Stimulated activated CD8-positive, alpha-beta memory T cell treated with anti-CD3 and anti-CD28 coated beads, Interleukin-7, amount 100 ng/mL, for 48 hours (primary cell): ENCODE results near the gene SLC25A39.
"Not testable (repeated sequence)": the region's sequence is repeated elsewhere in the genome, so short reads cannot be mapped to it uniquely, and the experiment has no call there.

Experiments
- DNase-seq, 2 donors: peaks; one replicate each; pipeline ENCODE4 v3.0.0-alpha.2; 2020; ENCODE audit warnings: low read depth in 1 of 2; ENCODE audit errors: extremely low read depth in 1 of 2

The SLC25A39 gene

GRCh38 chr17:44335968-44336367 lies 11.3 kb upstream of the SLC25A39 start:
- no peak for DNase-seq

- no peak for DNase-seq
Measured at GRCh38 chr17:44335564-44335963, 10.9 kb upstream of the SLC25A39 start.

GRCh38 chr17:44334727-44335126 lies 10.1 kb upstream of the SLC25A39 start:
- no peak for DNase-seq

DNA sequence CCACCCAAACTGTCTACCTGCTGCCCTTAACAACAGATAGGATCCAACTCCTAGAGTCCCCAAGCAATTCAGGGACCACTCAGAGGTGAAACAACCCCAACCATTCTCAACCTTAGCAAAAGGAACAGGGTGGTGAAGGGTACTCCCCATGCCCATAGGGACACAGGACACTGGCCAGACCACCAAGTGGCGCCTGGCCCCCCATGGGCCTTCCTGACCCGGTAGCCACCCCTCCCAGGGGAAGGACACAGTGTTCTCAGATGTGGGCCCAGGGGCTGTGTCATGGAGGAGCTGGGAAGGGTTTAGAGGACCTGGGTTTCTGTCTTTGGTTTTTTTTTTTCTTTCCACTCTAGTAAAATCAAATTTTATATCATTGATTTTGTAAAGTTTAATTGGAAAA lies 9.7 kb upstream of the SLC25A39 start:
- DNase-seq, result no peak

DNA sequence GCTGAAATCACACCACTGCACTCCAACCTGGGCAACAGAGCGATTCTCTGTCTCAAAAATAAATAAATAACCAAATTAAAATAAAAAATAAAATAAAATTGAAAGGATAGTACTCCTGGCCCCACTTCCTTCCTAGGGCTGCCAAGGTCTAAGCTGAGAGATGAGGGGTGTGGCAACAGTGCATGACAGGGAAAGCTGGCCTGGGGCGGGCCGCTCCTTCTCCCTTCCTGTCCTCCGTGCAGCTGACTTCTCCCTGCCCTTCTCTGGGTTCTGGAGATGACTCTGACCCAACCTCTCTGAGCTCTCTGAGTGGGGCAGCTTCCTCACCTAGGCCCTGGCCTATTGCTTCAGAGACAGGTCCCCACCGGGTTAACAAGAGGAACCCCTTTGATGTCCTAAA lies 8.7 kb upstream of the SLC25A39 start:
- no peak for DNase-seq

- peak in 1 of 2 donors; percentile 57 for DNase-seq
Measured at GRCh38 chr17:44331249-44331760, 6.7 kb upstream of the SLC25A39 start.

- not testable (repeated sequence) for DNase-seq
Measured at GRCh38 chr17:44330263-44330662, 5.6 kb upstream of the SLC25A39 start.

- not testable (repeated sequence) for DNase-seq
Measured at GRCh38 chr17:44329516-44329915, 4.9 kb upstream of the SLC25A39 start.

GRCh38 chr17:44327715-44328449 lies 3.3 kb upstream of the SLC25A39 start:
- DNase-seq, result no peak

- DNase-seq, result peak; percentile 81 to 87
Measured at GRCh38 chr17:44326861-44327444, 2.3 kb upstream of the SLC25A39 start.

DNA sequence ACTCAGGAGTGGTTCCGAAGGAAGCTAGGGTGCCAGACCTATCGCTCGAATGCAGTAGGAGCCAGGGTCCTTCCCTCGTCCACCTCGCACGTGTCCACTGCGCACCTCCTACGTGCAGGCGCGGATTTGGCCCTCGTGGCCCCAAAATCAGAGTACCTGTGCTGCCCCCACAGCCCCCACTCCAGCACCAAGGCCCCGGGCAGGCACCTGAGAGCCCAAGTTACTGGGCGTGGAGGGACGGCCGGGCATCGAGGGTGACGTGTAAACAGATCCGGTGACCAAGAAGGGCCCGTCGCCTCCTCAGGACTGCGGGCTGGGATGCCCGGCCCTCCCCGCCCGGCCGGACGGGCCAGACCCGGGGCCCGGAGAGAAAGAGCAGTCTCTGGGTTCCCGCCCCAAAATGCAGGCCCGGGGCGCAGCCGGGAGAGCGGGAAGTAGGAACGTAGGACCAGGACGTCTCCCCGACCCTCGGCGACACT lies 492 bp downstream of the SLC25A39 start:
- no peak for DNase-seq

GRCh38 chr17:44323359-44324091 lies 1.1 kb downstream of the SLC25A39 start:
- no peak for DNase-seq

DNA sequence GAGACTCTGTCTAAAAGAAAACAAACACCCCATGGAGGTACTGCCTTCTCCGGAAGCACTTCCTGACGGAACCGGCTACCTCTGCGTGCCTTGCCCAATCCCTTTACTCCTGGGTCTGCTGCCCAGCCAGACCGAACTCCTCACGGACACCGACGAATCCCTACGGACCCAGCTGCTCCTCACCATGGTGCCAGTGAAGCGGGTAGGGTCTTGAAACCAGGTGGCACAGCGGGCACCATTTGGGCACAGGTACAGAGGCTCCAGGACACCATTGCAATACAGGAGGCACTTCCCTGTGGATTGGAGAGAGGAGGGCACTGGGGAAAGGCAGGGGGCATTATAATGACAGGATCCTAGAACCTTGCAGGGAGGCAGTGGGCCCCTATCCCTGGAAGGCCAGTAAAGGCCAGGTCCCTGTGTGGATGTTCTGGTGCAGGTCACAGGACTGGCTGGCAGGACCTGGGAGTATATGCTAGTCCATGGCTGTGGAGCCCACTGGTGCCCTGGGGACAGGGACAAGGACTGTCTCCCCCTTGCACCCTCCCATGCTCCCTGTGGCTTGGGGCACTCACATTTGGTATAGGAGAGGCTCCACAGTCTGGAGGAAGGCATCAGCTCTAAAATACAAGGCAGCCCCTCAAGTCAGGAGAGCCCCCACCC lies 2.3 kb downstream of the SLC25A39 start:
- DNase-seq, result no peak

GRCh38 chr17:44321246-44322120 lies 3.1 kb downstream of the SLC25A39 start:
- no peak for DNase-seq

- DNase-seq, result no peak
Measured at GRCh38 chr17:44320066-44320465, 4.6 kb downstream of the SLC25A39 start.

DNA sequence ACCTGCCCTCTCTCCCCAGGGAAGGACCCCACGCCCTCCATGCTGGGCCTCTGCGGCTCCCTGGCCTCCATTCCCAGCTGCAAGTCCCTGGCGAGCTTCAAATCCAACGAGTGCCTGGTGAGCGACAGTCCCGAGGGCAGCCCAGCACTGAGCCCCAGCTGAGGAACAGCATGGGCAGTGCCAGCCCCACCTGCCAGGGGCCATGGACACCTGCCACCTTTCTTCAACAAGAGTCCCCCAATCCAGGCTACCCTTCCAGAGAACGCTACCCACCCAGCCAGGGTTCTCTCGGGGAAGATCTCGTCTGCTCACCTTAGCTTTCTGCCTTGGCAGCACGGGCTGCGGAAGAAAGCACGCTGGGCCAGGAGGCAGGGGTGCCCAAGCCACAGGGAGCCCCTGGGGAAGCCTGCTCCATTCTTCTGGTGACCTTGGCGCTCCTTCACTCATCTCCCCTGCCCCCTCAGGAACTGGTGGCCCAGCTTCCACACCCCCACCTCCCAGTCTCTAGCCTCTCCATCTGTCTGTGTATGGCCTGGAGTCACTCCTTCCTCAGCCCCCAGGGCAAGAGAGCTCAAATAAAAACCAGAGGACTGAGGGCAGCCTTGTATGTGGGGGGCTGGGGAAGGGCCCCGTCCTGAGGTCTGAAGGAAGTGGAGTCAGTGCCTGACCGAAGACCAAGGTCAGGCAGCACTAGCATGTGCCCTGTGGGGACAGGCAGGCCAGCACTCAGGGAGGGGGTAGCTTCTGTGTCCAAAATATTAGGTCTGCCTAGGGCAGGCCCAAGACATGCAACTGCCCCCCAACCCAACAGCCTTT lies 6.3 kb downstream of the SLC25A39 start:
- DNase-seq, result no peak

DNA sequence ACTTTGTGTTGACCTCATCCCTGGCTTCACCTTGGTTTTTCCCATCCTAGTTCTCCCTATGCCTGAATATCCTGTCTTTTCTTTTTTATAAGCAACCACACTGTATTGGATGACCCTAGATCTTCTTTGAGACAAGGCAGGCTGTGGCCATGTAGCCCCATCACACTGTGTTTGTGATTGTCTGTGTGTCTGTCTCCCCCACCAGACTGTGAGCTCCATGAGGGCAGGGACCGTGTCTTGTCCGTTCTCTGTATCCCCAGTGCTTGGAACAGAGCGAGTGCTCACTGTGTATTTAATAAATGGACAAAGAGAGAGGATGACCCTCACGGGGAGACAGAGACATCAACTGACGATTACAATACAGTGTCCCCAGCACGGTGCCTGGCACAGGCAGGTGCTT lies 7.1 kb downstream of the SLC25A39 start:
- DNase-seq, result no peak

DNA sequence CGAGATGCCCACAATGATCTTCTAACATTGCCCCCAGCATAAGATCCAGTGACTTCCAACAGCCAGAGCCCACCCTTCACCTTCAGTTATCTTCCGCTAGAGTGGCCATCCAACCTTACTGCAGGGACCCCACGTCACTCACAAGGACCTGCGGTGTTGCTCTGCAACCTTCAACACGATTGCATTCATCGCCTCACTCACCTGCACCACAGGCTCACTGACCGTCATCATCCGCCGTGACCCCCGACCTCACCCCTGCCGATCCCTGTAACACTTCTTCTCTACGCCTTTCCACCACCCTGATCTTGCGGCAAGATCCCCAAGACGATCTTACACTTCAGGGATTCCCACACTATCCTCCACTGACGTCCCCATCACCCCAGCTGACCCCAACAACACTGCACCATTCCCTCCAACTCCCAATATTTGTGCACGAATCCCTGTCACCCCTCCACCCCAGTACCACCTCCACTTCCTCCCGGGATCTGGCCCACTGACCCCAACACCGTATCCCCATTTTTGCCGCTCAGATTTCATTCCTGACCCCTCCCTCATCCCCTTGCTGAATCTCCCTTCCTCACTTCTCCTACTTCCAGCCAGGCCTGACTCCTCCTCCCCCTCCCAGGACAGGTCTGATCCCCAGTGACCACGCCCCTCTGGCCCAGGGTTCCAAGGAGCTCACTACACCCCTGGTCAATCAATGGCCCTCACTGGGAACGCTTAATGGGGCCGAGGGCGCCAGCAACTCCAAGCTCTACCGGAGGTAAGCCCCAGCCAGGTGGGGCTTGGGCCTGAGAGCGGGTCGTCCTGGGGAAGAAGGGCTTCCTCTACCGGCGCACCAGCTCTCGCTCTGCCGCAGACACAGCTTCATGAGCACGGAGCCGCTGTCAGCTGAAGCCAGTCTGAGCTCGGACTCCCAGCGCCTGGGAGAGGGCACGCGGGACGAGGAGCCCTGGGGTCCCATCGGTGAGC lies 8.6 kb downstream of the SLC25A39 start:
- no peak for DNase-seq
